GM21526 (cell line): ENCODE data around the gene WNK2.
"Not testable (repeated sequence)": the region's sequence is repeated elsewhere in the genome, so short reads cannot be mapped to it uniquely, and the experiment has no call there.

Experiments
- ATAC-seq: cut with Tn5 transposase; IDR thresholded peaks from one replicate; pipeline ENCODE4 v1.9.1; 2021; ENCODE audit warnings: moderate library complexity; ENCODE audit not compliant: unreplicated experiment, low FRiP score

WNK2 gene

GRCh38 chr9:93251309-93251708, 67.4 kb downstream of the WNK2 start:
- ATAC-seq, result not testable (repeated sequence)

- no peak for ATAC-seq
Observed at GRCh38 chr9:93252116-93252780, 68.3 kb downstream of the WNK2 start.

DNA sequence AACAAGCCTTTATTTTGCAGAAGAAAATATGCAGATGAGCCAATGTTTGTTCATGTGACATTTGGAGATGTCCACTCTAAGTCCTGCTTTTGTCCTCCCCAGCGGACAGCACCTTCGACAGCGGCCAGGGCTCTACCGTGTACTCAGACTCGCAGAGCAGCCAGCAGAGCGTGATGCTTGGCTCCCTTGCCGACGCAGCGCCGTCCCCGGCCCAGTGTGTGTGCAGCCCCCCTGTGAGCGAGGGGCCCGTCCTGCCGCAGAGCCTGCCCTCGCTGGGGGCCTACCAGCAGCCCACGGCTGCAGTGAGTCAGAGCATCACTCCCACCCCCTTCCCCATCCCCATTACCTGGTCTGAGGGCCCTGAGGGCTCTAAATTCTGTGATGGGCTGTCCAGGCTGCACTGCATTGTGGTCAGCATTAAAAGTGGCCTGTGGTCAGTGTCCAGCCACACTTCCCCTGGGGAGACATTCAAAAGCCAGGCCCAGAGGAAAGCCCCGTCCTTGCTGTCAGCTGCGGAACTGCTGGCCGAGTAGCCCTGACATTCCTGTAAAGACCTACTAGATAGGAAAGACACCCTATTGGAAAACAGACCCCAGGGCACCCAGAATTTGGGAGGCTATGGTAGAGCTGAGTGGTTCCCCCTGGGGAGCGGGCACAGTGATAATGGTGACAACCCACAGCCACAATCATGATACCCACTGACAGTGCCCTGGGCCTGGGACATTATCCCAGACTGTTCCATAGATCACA, 69.0 kb downstream of the WNK2 start:
- ATAC-seq, result no peak

GRCh38 chr9:93253633-93254032, 69.7 kb downstream of the WNK2 start:
- no peak for ATAC-seq

DNA sequence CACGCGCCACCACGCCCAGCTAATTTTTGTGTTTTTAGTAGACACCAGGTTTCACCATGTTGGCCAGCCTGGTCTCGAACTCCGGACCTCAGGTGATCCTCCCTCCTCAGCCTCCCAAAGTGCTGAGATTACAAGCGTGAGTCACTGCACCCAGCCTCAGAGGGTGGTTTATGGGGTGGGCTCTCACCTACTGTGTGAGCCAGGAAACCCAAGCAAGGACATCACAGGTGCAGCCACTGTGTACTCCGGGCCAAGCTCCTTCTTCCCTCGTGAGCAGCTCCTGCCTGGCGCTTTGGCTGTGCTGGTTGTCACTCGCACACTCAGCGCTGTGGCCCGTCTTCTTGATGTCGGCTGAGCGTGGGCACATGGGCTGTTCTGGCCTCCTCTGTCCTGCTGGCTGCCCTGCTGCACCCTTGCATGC, 70.1 kb downstream of the WNK2 start:
- ATAC-seq, result no peak

GRCh38 chr9:93254806-93255493, 71.0 kb downstream of the WNK2 start:
- no peak for ATAC-seq

DNA sequence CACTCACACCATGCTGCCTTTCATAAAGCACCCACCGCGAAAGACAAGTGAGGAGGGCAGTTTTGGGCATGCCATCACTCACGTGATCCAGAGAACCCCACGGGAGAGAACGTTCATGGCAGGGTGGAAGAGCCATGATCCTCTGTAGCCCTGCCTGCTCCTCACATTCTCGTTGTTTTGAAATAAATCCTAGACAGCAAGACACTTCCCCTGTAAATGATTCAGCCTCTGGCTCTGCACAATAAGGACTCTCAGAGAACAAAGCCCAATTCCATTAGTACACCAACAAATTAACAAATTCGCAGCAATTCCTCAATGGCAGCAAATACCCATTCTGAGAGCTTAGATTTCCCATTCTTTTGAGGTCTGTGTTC, 71.5 kb downstream of the WNK2 start:
- ATAC-seq, result no peak

- ATAC-seq, result no peak
Observed at GRCh38 chr9:93255994-93256877, 72.3 kb downstream of the WNK2 start.

DNA sequence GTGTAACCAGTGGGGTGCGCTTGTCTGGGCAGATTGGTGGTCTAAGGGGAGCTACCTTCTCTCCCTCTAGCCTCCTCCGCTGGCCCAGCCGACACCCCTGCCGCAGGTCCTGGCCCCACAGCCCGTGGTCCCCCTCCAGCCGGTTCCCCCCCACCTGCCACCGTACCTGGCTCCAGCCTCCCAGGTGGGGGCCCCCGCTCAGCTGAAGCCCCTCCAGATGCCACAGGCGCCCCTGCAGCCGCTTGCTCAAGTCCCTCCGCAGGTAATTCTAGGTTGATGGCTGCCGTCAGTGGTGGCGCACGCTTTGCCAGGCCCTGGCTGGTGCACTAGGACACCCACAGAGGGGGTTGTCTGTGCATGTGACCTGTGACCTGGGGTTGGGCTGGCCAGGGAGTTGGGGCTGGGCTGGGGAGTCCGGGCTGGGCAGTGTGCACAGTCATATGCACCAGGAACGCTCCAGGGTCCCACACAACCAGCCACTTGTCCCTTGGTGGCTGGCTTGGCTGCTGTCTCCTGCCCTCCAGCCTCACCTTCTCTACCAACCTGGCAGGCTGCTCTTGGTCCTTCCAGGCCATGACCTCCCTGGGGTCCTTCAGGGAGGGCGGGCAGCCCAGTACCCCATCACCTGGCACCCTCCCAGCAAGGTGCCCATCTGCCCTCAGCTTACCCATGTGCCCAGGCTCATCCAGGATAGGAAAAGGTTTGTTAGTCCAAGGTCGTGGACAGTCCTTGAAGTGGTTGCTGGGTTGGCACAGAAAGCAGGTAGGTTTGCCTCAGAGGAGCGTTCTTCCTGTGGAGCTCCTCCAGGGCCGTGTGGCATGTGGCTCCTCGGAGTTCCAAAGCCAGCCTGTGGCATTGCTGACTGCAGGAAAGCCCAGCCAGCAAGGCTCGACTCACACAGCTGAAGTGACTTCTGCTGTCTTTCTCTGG, 73.2 kb downstream of the WNK2 start:
- ATAC-seq, result no peak

GRCh38 chr9:93257808-93258331, 73.9 kb downstream of the WNK2 start:
- no peak for ATAC-seq

GRCh38 chr9:93258419-93258817, 74.5 kb downstream of the WNK2 start:
- no peak for ATAC-seq

- ATAC-seq, result no peak
Observed at GRCh38 chr9:93258818-93259489, 75.0 kb downstream of the WNK2 start.

DNA sequence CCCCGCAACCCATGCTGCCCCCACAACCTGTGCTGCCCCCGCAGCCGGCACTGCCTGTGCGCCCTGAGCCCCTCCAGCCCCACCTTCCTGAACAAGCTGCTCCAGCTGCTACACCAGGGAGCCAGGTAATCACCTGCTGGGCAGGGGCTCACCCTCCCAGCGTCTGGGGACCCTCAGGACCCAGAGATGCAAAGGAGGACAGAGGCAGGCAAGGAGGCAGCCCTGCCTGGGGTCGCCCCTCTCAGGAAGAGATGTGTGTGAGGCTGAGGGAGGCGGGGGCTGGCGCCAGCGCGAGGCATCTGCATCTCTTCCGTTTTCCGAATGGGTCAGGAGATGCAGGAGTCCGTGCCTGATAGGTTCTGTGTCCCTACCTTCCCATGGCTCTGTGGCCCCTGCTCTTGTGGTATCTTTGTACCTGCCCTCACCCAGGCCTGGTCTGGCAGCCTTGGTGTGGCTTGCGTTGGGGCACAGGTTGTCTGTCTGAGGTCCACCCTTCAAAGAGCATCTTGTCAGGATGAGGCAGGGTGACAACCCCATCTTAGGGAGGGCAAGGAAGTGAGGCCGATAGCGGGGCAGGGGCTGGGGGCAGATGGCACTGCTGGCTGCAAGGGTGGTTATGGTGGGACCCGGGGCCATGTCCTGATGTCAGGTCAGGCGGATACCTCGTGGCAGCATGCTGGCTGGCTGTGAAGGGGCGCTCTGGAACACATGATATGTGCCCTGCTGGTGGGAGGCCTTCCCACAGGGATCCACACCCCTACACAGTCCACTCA, 75.7 kb downstream of the WNK2 start:
- ATAC-seq, result no peak

DNA sequence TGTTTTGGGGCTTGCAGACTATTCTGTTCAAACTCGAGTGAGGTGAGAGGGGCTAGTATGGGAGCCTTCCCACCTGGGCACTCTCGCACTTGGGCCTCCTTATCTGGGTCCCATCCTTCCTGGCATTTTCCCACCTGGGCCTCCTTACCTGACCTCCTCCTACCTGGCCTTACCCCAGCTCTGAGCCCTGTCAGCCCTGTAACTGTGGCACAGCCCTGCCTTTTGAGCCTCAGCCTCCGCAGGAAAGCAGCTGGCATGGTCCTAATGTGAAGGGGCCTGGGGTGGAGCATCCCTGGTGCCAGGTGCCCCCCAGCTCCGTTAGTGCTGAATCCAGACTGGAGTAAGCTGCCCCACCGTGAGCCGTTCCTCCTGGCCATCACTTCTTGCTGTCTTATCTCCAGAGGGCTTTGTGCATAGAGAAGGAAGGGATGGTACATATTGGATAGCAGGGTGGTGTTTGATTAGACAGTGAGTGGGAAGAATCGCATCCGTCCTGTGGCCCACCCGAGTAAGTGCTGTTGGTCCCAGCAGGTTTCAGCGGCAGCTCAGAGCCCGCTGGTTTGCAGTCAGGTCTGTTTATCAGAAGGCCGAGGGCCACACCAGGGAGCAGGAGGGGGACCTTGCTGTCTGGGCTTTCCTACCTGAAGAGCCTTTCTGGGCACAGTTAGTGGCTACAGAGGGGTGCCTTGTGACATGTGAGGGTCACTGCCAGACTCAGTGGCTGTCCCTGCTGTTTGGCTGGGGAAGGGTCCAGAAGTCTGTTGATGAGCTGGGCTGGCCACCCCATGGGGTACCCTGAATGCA, 76.5 kb downstream of the WNK2 start:
- ATAC-seq, result no peak

DNA sequence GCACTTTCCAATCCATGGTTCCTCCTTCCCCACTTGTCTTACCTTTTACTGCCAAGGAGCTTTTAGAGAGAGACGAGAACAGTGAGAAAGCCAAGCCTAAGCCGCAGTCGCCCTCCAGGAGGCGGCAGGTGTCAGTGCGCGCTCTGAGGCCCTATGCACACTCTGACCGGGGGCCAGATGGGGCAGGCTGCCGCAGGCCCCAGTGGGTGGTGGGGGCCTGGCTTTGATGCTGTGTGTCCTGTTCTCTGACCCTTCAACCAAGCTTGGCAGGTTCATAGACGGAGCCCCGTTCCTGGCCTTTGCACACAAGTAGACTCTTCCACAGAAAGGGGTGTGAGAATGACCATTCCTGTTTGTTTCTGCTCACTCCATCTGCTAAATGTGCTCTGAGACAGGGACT, 77.3 kb downstream of the WNK2 start:
- ATAC-seq, result no peak

- no peak for ATAC-seq
Observed at GRCh38 chr9:93261735-93262523, 78.0 kb downstream of the WNK2 start.
